ENCODE data around the gene LMNA. TPM values are rescaled to one million over a fixed set of nuclear protein-coding genes. Genes with fewer than 3 reads are reported as not detected.

Gene LMNA
- total RNA-seq, 2 donors from 2014 or later: 150 to 338 TPM

GRCh38 chr1:156126630-156127534, 12.4 kb downstream of the LMNA start:
- H3K4me3 Mint-ChIP-seq: peak overlapping the region; percentile 87
- peaks cover 92% of the 10 kb centered on the region for H3K36me3 Mint-ChIP-seq (ENCODE audit: low read depth)
- peaks cover 54% of the 10 kb centered on the region for H3K4me1 Mint-ChIP-seq
- H3K27me3 Mint-ChIP-seq: no peaks in the 10 kb centered on the region
- H3K27ac Mint-ChIP-seq: peak overlapping the region; percentile 81
- no peaks in the 10 kb centered on the region for H3K9me3 Mint-ChIP-seq
- ATAC-seq (replicated peaks): peak; percentile 84

GRCh38 chr1:156128308-156128653, 13.8 kb downstream of the LMNA start:
- peak overlapping the region; percentile 81 for H3K27ac Mint-ChIP-seq
- peak overlapping the region; percentile 87 for H3K4me3 Mint-ChIP-seq

GRCh38 chr1:156128654-156129597, 14.4 kb downstream of the LMNA start:
- Mint-ChIP-seq H3K27ac (peak overlapping the region; percentile 81), H3K4me3 (peak overlapping the region; percentile 87), H3K9me3 (no peaks in the 10 kb centered on the region), H3K36me3 (ENCODE audit: low read depth) (peaks cover 92% of the 10 kb centered on the region), H3K27me3 (no peaks in the 10 kb centered on the region), H3K4me1 (peaks cover 37% of the 10 kb centered on the region)
- ATAC-seq (replicated peaks): no peak

More at GRCh38 chr1:156128308-156128653, 13.8 kb downstream of the LMNA start:
- Mint-ChIP-seq H3K36me3 (ENCODE audit: low read depth) (peaks cover 93% of the 10 kb centered on the region), H3K4me1 (peaks cover 43% of the 10 kb centered on the region), H3K27me3 (no peaks in the 10 kb centered on the region), H3K9me3 (no peaks in the 10 kb centered on the region)
- ATAC-seq (replicated peaks): no peak

GRCh38 chr1:156129687-156130577, 15.4 kb downstream of the LMNA start:
- no peaks in the 10 kb centered on the region for H3K9me3 Mint-ChIP-seq
- H3K27ac Mint-ChIP-seq: peak overlapping the region; percentile 81
- no peaks in the 10 kb centered on the region for H3K27me3 Mint-ChIP-seq
- peaks cover 94% of the 10 kb centered on the region for H3K36me3 Mint-ChIP-seq (ENCODE audit: low read depth)
- H3K4me3 Mint-ChIP-seq: peak overlapping the region; percentile 87
- peak; percentile 13 for ATAC-seq (replicated peaks)
- H3K4me1 Mint-ChIP-seq: peaks cover 32% of the 10 kb centered on the region

- no peaks in the 10 kb centered on the region for H3K27me3 Mint-ChIP-seq
- H3K4me1 Mint-ChIP-seq: peaks cover 28% of the 10 kb centered on the region
- no peaks in the 10 kb centered on the region for H3K9me3 Mint-ChIP-seq
- ATAC-seq (replicated peaks): no peak
- no peak overlapping the region for H3K4me3 Mint-ChIP-seq
- no peak overlapping the region for H3K27ac Mint-ChIP-seq
- H3K36me3 Mint-ChIP-seq (ENCODE audit: low read depth): peaks cover 95% of the 10 kb centered on the region
These were observed 16.0 kb downstream of the LMNA start for GRCh38 chr1:156130578-156130942.

- H3K4me3 Mint-ChIP-seq: no peak overlapping the region
- peaks cover 99% of the 10 kb centered on the region for H3K36me3 Mint-ChIP-seq (ENCODE audit: low read depth)
- H3K27ac Mint-ChIP-seq: peak overlapping the region; percentile 36
- no peaks in the 10 kb centered on the region for H3K9me3 Mint-ChIP-seq
- no peak for ATAC-seq (replicated peaks)
- H3K4me1 Mint-ChIP-seq: peaks cover 4% of the 10 kb centered on the region
- H3K27me3 Mint-ChIP-seq: no peaks in the 10 kb centered on the region
These were observed 20.4 kb downstream of the LMNA start for GRCh38 chr1:156134716-156135435.

GRCh38 chr1:156135930-156136871, 21.7 kb downstream of the LMNA start:
- H3K4me3 Mint-ChIP-seq: no peak overlapping the region
- ATAC-seq (replicated peaks): no peak
- no peak overlapping the region for H3K27ac Mint-ChIP-seq
- H3K9me3 Mint-ChIP-seq: no peaks in the 10 kb centered on the region
- H3K27me3 Mint-ChIP-seq: no peaks in the 10 kb centered on the region
- H3K36me3 Mint-ChIP-seq (ENCODE audit: low read depth): peaks cover 99% of the 10 kb centered on the region
- H3K4me1 Mint-ChIP-seq: peaks cover 10% of the 10 kb centered on the region

GRCh38 chr1:156136970-156137483, 22.5 kb downstream of the LMNA start:
- H3K27ac Mint-ChIP-seq: no peak overlapping the region
- H3K4me1 Mint-ChIP-seq: peaks cover 10% of the 10 kb centered on the region
- H3K9me3 Mint-ChIP-seq: no peaks in the 10 kb centered on the region
- no peaks in the 10 kb centered on the region for H3K27me3 Mint-ChIP-seq
- ATAC-seq (replicated peaks): no peak
- peaks cover 95% of the 10 kb centered on the region for H3K36me3 Mint-ChIP-seq (ENCODE audit: low read depth)
- H3K4me3 Mint-ChIP-seq: no peak overlapping the region

GRCh38 chr1:156138458-156138867, 24.0 kb downstream of the LMNA start:
- Mint-ChIP-seq H3K9me3 (no peaks in the 10 kb centered on the region), H3K36me3 (ENCODE audit: low read depth) (peaks cover 82% of the 10 kb centered on the region), H3K4me1 (peaks cover 10% of the 10 kb centered on the region), H3K4me3 (no peak overlapping the region), H3K27me3 (no peaks in the 10 kb centered on the region), H3K27ac (no peak overlapping the region)
- ATAC-seq (replicated peaks): no peak

GRCh38 chr1:156140879-156141707, 26.6 kb downstream of the LMNA start:
- Mint-ChIP-seq H3K27ac (peak overlapping the region; percentile 68), H3K9me3 (no peaks in the 10 kb centered on the region), H3K36me3 (ENCODE audit: low read depth) (peaks cover 56% of the 10 kb centered on the region), H3K4me1 (peaks cover 16% of the 10 kb centered on the region), H3K4me3 (no peak overlapping the region), H3K27me3 (no peaks in the 10 kb centered on the region)
- ATAC-seq (replicated peaks): peak; percentile 24

- H3K9me3 Mint-ChIP-seq: no peaks in the 10 kb centered on the region
- H3K4me1 Mint-ChIP-seq: peaks cover 25% of the 10 kb centered on the region
- H3K27me3 Mint-ChIP-seq: no peaks in the 10 kb centered on the region
- H3K36me3 Mint-ChIP-seq (ENCODE audit: low read depth): peaks cover 27% of the 10 kb centered on the region
- ATAC-seq (replicated peaks): no peak
- peak overlapping the region; percentile 31 for H3K27ac Mint-ChIP-seq
- H3K4me3 Mint-ChIP-seq: no peak overlapping the region
These were observed 29.4 kb downstream of the LMNA start for GRCh38 chr1:156143765-156144489.
